Erythroblast (primary cell): ENCODE data around the gene KRTAP5-3.
"Not testable (repeated sequence)": the region's sequence is repeated elsewhere in the genome, so short reads cannot be mapped to it uniquely, and the experiment has no call there.

ENCODE experiments used
- DNase-seq, 2 experiments: peaks; one replicate each; lab custom pipeline; 2025; lab: John Stamatoyannopoulos, UW
- GATA1 ChIP-seq: IDR thresholded peaks from 2 replicates; pipeline ENCODE4 v1.6.1; 2011; ENCODE audit warnings: low read depth, mild to moderate bottlenecking, control low read depth, low read length, moderate library complexity
- POLR2A ChIP-seq: IDR thresholded peaks from 2 replicates; pipeline ENCODE4 v1.6.1; 2011; ENCODE audit warnings: mild to moderate bottlenecking, low read length

KRTAP5-3 gene

GRCh38 chr11:1618231-1618630 is 10.0 kb upstream of the KRTAP5-3 start:
- DNase-seq = no peak
- no peak for TF ChIP-seq GATA1
- TF ChIP-seq POLR2A = no peak

GRCh38 chr11:1607901-1608300 is 362 bp downstream of the KRTAP5-3 start:
- not testable (repeated sequence) for DNase-seq

- DNase-seq = not testable (repeated sequence)
These were observed 962 bp downstream of the KRTAP5-3 start for GRCh38 chr11:1607156-1607845.

GRCh38 chr11:1605923-1606322 is 2.3 kb downstream of the KRTAP5-3 start:
- not testable (repeated sequence) for DNase-seq

GRCh38 chr11:1604711-1605110 is 3.6 kb downstream of the KRTAP5-3 start:
- DNase-seq = no peak
- TF ChIP-seq POLR2A (no peak), GATA1 (no peak)

GRCh38 chr11:1604181-1604580 is 4.1 kb downstream of the KRTAP5-3 start:
- no peak for TF ChIP-seq POLR2A
- no peak for TF ChIP-seq GATA1
- no peak for DNase-seq

- TF ChIP-seq GATA1 (no peak), POLR2A (no peak)
- no peak for DNase-seq
These were observed 4.6 kb downstream of the KRTAP5-3 start for GRCh38 chr11:1603629-1604028.

- DNase-seq = not testable (repeated sequence)
These were observed 6.6 kb downstream of the KRTAP5-3 start for GRCh38 chr11:1601663-1602062.

- no peak for TF ChIP-seq POLR2A
- no peak for TF ChIP-seq GATA1
- no peak for DNase-seq
These were observed 7.6 kb downstream of the KRTAP5-3 start for GRCh38 chr11:1600626-1601025.

- TF ChIP-seq GATA1 (no peak), POLR2A (no peak)
- no peak for DNase-seq
These were observed 9.4 kb downstream of the KRTAP5-3 start for GRCh38 chr11:1598816-1599215.

GRCh38 chr11:1598406-1598805 is 9.9 kb downstream of the KRTAP5-3 start:
- DNase-seq = not testable (repeated sequence)

- no peak for DNase-seq
- TF ChIP-seq GATA1 (no peak), POLR2A (no peak)
These were observed 10.3 kb downstream of the KRTAP5-3 start, which contains the start of gene KRTAP5-2 for GRCh38 chr11:1597994-1598380. Gene KRTAP5-2 (minus strand): TSS chr11:1598294. CDS start chr11:1598250, 44 bp downstream.

GRCh38 chr11:1597331-1597993 is 10.8 kb downstream of the KRTAP5-3 start:
- DNase-seq = no peak
- TF ChIP-seq POLR2A = no peak
- no peak for TF ChIP-seq GATA1

GRCh38 chr11:1596576-1597121 is 11.6 kb downstream of the KRTAP5-3 start:
- DNase-seq = not testable (repeated sequence)

- not testable (repeated sequence) for DNase-seq
These were observed 12.2 kb downstream of the KRTAP5-3 start for GRCh38 chr11:1595994-1596575.
